Activated CD4-positive, alpha-beta T cell treated with anti-CD3 and anti-CD28 coated beads, Interleukin-2, amount 50 U/mL, for 4 hours (primary cell): ENCODE results near the gene TFAP2E.

Experiments
- DNase-seq, 2 experiments: peaks; one replicate each; pipeline ENCODE4 v3.0.0-alpha.2; 2020

TFAP2E gene

DNA sequence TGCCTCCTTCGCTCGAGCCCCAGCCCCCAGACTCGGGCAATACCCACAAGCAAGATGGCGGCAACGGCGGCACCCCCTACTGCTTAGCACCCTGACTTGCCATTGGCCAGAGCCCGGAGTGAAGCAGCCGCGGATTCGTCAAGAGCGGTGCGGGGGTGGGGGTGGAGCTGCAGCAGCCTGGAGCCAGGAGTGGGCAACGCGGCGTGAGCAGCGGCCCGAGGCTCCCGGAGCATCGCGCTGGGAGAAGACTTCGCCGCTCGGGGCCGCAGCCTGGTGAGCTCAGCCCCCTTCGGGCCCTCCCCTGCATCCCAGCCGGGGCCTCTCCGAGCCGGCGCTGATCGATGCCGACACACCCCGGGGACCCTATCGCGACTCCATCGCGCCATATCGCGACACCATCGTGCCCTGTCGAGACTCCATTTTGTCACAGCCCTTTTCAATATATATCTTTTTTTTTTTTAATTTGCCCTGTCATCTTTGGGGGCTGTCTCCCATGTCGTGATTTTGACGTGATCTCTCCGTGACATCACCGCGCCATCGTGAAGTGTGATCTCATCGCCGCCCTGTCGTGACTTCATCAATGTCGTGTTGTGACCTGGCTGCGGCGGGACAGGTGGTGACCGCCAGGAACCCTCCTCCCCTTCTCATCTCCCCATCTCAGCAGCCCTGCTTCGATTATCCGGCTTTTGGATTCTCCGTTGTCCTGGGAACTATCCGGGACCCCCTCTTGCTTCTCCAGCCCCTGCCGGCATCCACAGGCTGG is 15.3 kb upstream of the TFAP2E start, which contains the start of gene NCDN:
NCDN (plus strand) TSS at position 189 of the 763 bp plus-strand sequence; CDS start at position 581, 392 bp downstream.
- peak; percentile 96 to 97 for DNase-seq

DNA sequence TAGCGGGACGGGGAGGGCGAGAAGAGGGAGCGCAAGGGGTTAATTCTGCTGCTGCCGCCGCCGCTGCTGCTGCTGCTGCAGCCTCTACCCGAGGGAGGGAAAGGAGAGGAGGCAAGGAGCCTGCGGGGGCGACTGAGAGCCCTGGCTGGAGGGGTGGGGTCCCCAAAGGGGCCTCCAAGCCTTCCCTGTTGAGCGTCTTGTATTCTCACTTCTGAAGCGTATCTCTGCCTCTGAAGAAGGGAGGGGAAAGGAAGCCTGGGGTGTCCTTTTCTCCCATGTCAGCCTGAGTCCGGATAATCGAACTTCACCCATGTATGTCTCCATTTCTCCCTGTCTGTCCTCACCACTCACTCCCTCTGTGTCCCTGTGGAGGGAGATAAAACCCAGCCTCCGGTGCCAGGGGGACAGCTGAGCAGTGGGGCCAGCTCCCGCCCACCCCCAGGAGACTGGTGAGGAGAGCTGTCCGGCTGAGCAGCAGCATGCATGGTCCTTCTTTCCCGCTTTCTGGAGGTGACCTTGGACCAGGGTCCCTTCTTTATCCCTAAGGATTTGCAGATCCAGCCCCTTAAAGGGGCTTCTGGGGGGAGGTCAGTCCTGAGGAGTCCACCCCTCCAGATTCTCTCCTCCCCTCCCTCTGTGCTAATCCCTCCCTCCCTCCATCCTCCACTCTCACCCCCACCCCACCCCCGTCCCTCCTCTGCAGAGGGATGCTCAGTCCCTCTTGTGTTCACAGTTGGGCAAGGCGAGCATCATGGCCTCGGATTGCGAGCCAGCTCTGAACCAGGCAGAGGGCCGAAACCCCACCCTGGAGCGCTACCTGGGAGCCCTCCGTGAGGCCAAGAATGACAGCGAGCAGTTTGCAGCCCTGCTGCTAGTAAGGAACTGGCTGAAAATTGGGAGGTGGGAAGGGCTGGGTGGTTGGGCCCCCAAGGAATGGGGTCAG is 14.5 kb upstream of the TFAP2E start:
- DNase-seq: no peak

DNA sequence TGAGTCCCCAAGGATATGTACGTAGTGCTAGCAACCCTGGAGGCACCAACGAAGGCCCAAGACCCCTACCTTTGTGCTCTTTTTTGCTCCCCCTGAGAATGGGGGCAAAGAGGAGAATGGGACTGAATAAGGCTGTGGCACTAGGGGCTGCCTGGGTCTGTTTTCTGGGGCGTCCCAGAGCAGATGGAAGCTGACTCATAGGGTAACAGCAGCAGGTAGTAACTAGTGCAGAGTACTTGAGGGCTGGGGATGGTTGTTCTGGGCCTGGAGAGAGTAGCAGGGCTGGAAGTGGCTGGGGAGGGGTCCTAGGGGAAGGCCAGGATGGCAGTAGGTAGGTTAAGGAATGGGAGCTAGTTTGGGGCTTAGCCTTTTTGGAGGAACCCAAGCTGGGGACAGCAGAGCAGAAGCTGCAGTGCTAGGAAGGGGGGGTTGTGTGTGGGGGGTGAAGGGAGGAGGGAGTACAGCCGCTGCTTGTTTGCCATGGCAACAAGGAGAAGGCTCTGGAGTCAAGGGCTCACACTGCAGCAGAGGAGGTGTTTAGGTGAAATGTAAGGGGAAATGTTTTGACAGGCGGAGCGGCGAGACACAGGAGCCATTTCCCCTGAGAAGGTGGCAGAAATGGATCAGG is 13.7 kb upstream of the TFAP2E start:
- DNase-seq: peak in 1 of 2 experiments; percentile 23

DNA sequence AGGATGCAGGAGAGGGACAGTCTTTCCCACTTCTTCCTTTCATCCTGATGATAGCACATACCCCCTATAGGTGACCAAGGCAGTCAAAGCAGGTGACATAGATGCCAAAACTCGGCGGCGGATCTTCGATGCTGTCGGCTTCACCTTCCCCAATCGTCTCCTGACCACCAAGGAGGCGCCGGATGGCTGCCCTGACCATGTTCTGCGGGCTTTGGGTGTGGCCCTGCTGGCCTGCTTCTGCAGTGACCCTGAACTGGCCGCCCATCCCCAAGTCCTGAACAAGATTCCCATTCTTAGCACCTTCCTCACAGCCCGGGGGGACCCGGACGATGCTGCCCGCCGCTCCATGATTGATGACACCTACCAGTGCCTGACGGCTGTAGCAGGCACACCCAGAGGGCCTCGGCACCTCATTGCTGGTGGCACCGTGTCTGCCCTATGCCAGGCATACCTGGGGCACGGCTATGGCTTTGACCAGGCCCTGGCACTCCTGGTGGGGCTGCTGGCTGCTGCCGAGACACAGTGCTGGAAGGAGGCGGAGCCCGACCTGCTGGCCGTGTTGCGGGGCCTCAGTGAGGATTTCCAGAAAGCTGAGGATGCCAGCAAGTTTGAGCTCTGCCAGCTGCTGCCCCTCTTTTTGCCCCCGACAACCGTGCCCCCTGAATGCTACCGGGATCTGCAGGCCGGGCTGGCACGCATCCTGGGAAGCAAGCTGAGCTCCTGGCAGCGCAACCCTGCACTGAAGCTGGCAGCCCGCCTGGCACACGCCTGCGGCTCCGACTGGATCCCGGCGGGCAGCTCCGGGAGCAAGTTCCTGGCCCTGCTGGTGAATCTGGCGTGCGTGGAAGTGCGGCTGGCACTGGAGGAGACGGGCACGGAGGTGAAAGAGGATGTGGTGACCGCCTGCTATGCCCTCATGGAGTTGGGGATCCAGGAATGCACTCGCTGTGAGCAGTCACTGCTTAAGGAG is 12.6 kb upstream of the TFAP2E start:
- DNase-seq: no peak

DNA sequence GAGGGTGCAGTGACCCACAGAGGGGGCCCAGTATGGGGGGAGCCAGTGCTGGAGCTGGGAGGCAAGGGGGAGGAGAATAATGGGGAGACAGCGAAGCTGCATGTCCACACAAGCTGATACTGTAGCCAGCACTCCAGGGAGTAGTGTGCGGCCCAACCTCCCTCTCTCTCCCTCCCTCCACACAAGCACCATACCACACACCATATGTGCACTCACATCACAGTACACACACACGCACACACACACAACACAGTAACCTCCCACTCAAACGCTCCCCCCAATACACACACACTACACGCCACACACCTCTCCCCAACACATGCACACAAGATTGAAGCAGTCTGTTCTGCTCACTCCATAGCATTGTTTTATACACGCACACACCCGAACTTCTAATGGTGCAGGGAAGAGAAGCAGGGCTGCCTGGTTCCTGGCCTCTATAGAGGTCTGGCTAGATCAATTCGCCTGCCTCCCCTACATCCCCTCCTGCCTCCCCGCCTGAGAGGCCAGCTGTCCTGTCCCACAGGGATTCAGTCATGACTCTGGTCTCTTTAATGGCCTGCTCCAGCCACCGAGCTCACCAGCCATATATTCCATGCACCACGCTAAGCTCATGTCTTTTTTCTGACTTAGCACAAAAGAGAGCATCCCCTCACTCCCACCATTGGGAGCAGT is 11.7 kb upstream of the TFAP2E start:
- no peak for DNase-seq

DNA sequence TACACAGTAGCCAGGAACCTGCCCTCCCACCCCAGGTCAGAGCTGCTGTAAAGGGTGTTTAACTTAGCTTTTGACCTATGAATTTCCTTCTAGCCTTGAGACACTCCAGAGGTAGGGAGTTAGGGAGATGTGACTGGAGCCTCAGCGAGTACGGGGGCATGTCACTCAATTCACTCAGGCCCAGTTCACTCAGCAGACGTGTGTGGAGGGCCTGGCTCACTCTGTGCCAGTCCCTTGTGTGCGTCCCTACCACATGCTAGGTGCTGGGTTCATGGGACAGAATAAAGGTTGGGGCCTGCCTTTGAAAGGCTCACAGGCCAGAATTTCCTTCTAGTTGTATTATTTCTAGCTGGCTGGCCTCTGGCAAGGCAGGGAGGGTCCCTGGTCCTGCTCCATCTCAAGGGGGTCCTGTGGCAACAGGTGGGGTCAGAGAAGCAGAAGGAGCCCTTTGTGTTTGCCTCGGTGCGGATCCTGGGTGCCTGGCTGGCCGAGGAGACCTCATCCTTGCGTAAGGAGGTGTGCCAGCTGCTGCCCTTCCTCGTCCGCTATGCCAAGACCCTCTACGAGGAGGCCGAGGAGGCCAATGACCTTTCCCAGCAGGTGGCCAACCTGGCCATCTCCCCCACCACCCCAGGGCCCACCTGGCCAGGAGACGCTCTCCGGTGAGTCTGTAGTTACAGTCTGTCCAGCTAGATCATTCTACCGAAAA is 11.0 kb upstream of the TFAP2E start:
- DNase-seq: no peak

DNA sequence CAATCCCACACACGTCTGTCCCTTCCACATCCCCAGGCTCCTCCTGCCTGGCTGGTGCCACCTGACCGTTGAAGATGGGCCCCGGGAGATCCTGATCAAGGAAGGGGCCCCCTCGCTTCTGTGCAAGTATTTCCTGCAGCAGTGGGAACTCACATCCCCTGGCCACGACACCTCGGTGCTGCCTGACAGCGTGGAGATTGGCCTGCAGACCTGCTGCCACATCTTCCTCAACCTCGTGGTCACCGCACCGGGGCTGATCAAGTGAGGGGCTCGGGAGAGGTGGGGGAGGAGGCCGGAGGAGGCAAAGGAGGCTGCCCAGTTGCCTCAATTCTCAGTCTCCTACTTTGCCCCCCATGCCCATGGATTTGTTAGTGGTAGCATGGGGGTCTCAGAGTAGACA is 9.9 kb upstream of the TFAP2E start:
- DNase-seq: no peak

DNA sequence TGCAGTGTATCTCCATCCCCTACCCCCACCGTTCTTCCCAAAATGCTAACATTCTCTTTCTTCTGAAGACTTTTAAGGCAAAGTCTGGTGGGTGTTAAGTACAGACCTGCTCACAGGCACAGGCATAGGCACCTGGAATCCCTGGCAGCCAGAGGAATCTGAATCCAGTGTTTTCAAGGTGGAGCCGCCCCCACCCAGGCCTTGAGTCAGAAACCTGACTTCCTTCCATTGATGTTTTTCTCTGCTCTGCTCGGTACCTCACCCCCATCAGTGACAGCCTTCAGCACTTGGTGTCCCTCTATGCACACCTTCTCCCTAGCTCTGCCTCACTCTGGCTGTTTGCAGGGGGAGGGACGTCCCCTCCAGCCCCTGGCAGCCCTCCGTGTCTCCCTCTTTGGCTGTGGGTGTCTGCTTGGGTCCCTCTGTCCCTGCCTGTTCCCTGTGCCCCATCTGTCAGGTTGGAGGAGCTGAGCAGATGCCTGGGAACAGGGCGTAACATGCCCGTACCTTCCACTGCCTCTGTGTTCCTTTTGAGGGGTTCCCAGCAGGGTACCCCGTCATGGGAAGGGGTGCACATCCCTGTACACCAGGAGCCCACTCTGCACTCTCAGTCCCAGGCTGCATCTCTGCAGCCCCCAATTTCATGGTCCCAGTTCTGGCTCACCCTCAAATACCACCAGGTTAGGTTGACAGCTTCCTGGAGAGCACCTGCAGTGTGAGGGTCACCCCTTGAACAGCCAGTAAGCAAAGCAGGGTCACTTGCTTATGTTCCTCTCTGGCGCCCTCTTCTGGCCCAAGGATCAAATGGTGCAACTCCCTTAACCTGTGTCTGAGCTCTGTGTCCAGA is 8.9 kb upstream of the TFAP2E start:
- DNase-seq: peak; percentile 74 to 79

DNA sequence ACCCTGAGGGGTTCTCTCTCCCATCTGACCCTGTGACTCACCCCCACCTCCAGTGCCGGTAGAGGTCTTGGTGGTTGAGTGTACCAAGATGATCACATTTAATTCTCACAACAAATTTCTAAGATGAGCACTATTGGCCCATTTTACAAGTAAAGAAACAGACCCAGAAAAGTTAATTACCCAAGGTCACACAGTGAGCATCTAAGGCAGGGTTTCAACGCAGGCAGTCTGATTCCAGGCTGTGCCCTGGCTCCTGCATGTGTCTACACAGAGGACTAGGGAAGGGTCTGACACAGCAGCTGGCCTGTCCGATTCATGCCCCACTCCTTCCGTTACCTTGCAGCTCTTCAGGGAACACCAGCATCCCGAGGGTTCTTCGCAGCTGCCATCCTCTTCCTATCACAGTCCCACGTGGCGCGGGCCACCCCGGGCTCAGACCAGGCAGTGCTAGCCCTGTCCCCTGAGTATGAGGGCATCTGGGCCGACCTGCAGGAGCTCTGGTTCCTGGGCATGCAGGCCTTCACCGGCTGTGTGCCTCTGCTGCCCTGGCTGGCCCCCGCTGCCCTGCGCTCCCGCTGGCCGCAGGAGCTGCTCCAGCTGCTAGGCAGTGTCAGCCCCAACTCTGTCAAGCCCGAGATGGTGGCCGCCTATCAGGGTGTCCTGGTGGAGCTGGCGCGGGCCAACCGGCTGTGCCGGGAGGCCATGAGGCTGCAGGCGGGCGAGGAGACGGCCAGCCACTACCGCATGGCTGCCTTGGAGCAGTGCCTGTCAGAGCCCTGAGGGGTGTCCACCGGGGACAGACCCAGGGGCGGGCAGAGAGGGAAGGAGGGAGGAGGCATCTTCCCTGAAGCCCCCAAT is 8.0 kb upstream of the TFAP2E start:
- DNase-seq: no peak

DNA sequence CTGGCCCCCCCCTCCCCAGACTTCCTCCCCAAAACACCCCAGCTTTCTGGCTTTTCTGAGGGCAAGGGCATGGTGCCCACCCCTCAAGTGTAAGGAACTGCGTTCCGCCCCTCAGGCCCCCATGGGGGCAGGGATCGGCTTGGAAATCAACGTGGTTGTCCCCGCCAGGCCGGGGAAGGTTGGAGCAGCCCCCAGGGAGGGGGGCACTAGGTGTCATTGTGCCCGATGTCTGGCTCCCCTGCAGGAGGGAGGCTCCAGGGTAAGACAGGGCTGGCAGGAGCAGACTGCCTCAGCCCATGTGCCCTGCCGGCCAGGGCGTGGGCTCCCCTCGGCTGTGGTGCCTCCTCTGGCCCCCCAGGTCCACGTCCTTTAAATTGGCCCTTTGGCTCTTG is 7.4 kb upstream of the TFAP2E start:
- no peak for DNase-seq

DNA sequence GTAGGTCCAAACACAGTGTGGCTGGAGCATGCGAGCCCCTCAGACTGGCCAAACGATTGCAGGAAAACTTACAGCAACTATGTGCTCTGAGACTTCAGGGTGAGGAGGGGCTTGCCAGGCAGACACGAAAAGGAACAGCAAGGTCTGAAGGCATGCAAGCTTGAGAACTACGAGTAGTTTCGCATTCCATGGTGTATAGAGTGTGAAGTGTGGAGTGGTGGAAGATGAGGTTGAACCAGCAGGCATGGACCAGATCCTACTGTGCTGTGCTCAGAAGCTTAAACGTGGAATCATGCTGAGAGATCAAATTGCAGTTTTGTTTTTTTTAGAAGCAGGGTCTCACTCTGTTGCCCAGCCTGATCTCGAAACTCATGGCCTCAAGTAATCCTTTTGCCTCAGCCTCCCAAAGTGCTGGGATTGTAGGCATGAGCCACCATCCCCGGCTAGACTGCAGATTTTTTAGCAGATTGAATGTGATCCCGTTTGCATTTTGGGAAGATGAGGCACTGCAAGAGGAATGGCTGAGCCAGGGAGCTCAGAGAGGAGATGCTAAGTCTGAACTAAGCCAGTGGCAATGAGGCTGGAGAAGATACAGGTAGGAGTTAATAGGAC is 5.1 kb upstream of the TFAP2E start:
- no peak for DNase-seq

DNA sequence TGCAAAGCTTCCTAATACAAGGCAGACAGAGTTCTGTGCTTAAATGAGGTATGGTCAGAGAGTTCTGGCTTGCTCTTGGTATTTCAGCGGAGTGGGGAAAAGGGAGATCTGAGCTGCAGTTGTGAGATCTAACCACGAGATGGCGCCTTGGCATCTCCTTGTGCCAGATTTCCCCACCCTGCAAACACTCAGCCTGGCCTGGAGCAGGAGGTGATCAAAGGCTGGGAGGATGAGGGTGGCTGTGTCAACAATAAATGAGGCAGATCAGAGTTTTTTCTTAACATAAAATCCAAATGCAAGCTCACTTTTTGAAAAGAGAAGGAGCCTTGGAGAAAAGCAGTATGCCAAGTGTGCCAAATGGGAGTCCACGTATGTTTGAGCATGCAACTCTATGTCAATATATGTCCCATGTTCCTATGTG is 4.1 kb upstream of the TFAP2E start:
- peak; percentile 56 to 60 for DNase-seq

DNA sequence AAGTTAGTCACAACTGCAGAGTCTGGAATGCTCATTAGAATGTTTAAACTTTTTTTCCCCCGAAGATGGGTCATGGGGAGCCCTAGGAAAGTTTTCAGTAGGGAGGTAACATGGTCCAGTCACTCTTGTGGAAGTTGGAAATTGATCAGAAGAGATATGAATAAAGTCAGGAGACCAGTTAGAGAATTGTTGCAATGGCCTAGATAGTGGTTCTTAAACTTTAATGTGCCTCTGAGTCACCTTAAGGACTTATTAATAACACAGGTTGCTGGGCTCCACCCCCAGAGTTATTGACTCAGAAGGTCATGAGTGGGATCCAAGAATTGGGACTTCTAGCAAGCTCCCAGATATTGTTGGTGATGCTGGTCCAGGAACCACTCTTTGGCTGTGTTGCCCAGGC is 3.2 kb upstream of the TFAP2E start:
- DNase-seq: no peak

DNA sequence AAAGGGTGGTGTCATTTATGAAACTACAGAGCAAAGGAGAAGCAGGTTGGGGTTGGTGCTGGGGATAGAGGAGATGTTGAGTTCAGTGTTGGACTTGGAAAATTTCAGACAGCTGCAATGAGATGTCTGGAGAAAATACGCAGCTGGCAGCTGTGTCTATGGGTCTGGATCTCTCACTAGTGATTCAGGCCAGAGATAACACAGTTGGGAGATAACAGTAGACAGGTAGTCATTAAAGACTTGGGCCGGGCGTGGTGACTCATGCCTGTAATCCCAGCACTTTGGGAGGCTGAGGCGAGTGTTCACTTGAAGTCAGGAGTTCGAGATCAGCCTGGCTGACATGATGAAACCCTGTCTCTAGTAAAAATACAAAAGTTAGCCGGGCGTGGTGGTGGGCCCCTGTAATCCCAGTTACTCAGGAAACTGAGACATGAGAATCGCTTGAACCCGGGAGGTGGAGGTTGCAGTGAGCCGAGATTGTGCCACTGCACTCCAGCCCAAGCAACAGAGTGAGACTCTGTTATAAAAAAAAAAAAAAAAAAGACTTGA is 2.5 kb upstream of the TFAP2E start:
- no peak for DNase-seq

DNA sequence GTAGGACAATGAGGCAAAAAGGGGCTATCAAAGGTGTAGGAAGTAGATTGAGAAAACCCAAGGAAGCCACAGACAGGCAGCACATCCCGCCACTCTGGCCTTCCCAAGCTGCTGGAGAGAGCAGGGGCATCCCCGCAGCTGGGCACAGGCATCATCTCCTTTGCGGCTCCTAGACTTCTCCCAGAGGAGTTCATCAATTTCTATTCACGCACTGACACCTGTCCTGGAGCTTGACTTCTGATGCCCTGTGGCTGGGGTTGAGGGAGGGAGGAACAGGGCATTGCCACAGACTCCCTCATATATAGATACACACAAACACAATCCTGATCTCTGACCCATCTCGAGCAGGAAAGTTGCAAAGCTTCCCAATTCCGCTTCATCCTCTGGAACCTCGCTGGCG is 1.9 kb upstream of the TFAP2E start:
- no peak for DNase-seq

DNA sequence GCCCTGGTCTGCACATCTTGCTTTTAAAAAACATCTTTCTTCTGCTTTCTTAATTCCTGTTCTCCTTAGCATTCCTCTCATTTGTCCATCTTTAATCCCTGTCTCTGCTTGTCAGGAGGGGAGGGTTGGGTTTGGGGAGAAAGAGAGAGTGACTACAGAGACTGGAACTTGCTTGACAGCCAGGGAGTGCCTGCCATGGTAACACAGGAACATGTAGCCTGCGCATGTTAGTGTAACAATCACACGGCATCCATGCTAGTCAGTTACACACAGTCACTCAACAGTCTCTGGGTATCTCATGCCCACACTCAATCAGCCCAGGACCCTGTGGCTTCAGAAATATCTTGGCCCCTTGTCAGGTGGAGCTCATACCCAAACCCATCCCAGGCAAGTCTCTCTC is 818 bp upstream of the TFAP2E start:
- DNase-seq: no peak

DNA sequence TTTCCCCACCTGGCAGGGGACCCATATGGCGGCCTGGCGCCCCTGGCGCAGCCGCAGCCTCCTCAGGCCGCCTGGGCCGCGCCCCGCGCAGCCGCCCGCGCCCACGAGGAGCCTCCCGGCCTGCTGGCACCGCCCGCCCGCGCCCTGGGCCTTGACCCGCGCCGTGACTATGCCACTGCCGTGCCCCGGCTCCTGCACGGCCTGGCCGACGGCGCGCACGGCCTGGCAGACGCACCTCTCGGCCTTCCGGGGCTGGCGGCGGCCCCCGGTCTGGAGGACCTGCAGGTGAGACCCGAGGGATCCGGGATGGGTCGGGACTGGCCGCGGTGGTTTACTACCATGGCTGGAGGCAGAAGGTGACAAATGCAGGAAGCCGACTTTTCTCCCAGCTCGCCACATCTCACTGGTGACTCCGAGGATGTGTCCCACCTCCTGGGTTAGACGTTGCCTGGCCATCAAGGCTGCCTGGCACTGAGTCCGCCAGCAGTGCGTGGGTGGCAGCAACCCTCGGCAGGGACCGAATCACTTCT is 1.1 kb downstream of the TFAP2E start:
- DNase-seq: no peak
